ENCODE data around the gene ERICH3. TPM values are rescaled to one million over a fixed set of nuclear protein-coding genes. Genes with fewer than 3 reads are reported as not detected.

ERICH3 gene
- total RNA-seq, 1 donor from 2014 or later, result not detected

DNA sequence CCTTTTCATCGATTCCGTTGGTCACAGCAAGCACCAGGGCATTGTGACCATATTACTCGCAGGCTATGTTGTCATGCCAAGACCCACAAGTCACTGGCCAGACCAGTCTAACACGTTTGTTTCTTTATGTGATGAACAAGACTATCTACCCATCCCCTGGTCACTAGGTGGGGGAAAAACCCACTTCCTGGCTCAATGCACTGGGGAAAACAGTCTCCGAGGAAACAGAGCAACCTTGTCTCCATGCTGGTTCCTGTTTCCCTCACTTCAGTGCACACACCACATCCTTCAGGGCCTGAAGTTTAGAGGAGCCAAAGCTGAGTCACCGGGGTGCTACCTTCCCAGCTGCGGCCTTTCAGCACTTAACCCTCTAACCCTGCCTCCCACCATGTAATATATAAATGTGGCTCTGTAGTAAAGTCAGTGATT, 20.9 kb downstream of the ERICH3 start:
- no peaks in the 10 kb centered on the region for H3K9me3 Mint-ChIP-seq (ENCODE audit: low read depth)
- H3K4me1 Mint-ChIP-seq (ENCODE audit: low read depth), result peaks cover 5% of the 10 kb centered on the region
- TF ChIP-seq, protein P1, sequence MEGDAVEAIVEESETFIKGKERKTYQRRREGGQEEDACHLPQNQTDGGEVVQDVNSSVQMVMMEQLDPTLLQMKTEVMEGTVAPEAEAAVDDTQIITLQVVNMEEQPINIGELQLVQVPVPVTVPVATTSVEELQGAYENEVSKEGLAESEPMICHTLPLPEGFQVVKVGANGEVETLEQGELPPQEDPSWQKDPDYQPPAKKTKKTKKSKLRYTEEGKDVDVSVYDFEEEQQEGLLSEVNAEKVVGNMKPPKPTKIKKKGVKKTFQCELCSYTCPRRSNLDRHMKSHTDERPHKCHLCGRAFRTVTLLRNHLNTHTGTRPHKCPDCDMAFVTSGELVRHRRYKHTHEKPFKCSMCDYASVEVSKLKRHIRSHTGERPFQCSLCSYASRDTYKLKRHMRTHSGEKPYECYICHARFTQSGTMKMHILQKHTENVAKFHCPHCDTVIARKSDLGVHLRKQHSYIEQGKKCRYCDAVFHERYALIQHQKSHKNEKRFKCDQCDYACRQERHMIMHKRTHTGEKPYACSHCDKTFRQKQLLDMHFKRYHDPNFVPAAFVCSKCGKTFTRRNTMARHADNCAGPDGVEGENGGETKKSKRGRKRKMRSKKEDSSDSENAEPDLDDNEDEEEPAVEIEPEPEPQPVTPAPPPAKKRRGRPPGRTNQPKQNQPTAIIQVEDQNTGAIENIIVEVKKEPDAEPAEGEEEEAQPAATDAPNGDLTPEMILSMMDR (IDR thresholded peaks at IDR 0.05), result no peak
- no peaks in the 10 kb centered on the region for H3K27me3 Mint-ChIP-seq (ENCODE audit: low read depth)
- DNase-seq (ENCODE audit: low spot score), result no peak
- no peak overlapping the region for H3K4me3 Mint-ChIP-seq (ENCODE audit: unreplicated experiment)
- H3K27ac Mint-ChIP-seq (ENCODE audit: unreplicated experiment), result no peak overlapping the region
- no peaks in the 10 kb centered on the region for H3K36me3 Mint-ChIP-seq (ENCODE audit: low read depth)

- DNase-seq (ENCODE audit: low spot score), result no peak
- H3K36me3 Mint-ChIP-seq (ENCODE audit: low read depth), result no peaks in the 10 kb centered on the region
- no peak overlapping the region for H3K4me3 Mint-ChIP-seq (ENCODE audit: unreplicated experiment)
- H3K9me3 Mint-ChIP-seq (ENCODE audit: low read depth), result no peaks in the 10 kb centered on the region
- no peaks in the 10 kb centered on the region for H3K27me3 Mint-ChIP-seq (ENCODE audit: low read depth)
- TF ChIP-seq, protein P1 (IDR thresholded peaks at IDR 0.05), result no peak
- no peak overlapping the region for H3K27ac Mint-ChIP-seq (ENCODE audit: unreplicated experiment)
- H3K4me1 Mint-ChIP-seq (ENCODE audit: low read depth), result peaks cover 5% of the 10 kb centered on the region
Measured at GRCh38 chr1:74650561-74650960, 23.0 kb downstream of the ERICH3 start.

DNA sequence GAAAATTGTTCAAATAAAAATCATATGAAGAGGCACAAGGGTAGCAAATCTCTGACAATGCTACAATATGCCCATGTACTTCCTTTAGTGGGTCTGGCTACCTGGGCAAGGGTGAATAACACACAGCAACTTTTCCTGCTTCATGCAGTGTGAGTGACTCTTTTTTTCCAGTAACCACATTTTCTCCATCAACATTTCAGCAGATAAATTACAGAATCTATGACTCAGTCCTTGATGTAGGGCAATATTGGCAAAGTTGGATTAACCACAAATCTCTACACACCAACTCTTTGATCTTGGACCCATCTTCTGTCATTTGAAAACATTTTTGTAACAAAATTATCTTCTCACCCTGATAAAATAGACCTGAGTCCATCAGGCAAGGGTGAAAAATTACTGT, 31.7 kb downstream of the ERICH3 start:
- H3K27ac Mint-ChIP-seq (ENCODE audit: unreplicated experiment), result no peak overlapping the region
- TF ChIP-seq, protein P1 (IDR thresholded peaks at IDR 0.05), result no peak
- H3K4me3 Mint-ChIP-seq (ENCODE audit: unreplicated experiment), result no peak overlapping the region
- H3K9me3 Mint-ChIP-seq (ENCODE audit: low read depth), result no peaks in the 10 kb centered on the region
- no peak for DNase-seq (ENCODE audit: low spot score)
- H3K4me1 Mint-ChIP-seq (ENCODE audit: low read depth), result no peaks in the 10 kb centered on the region
- H3K36me3 Mint-ChIP-seq (ENCODE audit: low read depth), result no peaks in the 10 kb centered on the region
- peaks cover 11% of the 10 kb centered on the region for H3K27me3 Mint-ChIP-seq (ENCODE audit: low read depth)

- no peak for DNase-seq (ENCODE audit: low spot score)
- Mint-ChIP-seq H3K36me3 (ENCODE audit: low read depth) (no peaks in the 10 kb centered on the region), H3K4me1 (ENCODE audit: low read depth) (no peaks in the 10 kb centered on the region), H3K27me3 (ENCODE audit: low read depth) (peaks cover 11% of the 10 kb centered on the region), H3K27ac (ENCODE audit: unreplicated experiment) (no peak overlapping the region), H3K9me3 (ENCODE audit: low read depth) (no peaks in the 10 kb centered on the region), H3K4me3 (ENCODE audit: unreplicated experiment) (no peak overlapping the region)
- TF ChIP-seq, protein P1 (IDR thresholded peaks at IDR 0.05), result no peak
Measured at GRCh38 chr1:74641161-74641560, 32.4 kb downstream of the ERICH3 start.

DNA sequence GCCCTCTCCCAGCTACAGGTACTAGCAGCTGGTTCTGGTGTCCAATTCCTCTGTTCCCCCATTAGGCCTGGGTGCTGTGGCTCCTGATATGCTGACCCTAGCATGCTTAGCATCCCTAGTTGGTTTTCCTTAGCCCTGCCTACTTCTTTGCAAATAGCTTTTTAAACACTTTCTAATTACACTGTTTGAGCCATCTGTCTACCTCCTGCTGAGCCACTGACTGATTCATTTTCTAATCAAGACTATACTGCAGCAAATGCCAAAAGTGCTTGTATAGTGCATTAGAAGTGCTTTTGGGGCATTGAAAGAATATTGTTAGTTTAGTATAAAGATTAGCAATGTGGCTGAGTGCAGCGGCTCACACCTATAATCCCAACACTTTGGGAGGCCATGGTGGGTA, 36.3 kb downstream of the ERICH3 start:
- no peaks in the 10 kb centered on the region for H3K9me3 Mint-ChIP-seq (ENCODE audit: low read depth)
- no peak overlapping the region for H3K27ac Mint-ChIP-seq (ENCODE audit: unreplicated experiment)
- H3K4me3 Mint-ChIP-seq (ENCODE audit: unreplicated experiment), result no peak overlapping the region
- DNase-seq (ENCODE audit: low spot score), result no peak
- H3K36me3 Mint-ChIP-seq (ENCODE audit: low read depth), result no peaks in the 10 kb centered on the region
- no peaks in the 10 kb centered on the region for H3K4me1 Mint-ChIP-seq (ENCODE audit: low read depth)
- peaks cover 3% of the 10 kb centered on the region for H3K27me3 Mint-ChIP-seq (ENCODE audit: low read depth)
- TF ChIP-seq, protein P1 (IDR thresholded peaks at IDR 0.05), result no peak

Measured in chondrocyte (in vitro differentiated cells).